T-helper 22 cell (primary cell): ENCODE results near the gene PRSS57.

ENCODE experiments used
- DNase-seq: peaks from one replicate; pipeline ENCODE4 v3.0.0-alpha.2; 2020; ENCODE audit warnings: low read depth

Gene PRSS57

GRCh38 chr19:694481-695351 lies 536 bp downstream of the PRSS57 start:
- DNase-seq: no peak

- DNase-seq: no peak
Measured at GRCh38 chr19:690203-690602, 5.0 kb downstream of the PRSS57 start.

GRCh38 chr19:688992-689391 lies 6.3 kb downstream of the PRSS57 start:
- no peak for DNase-seq

GRCh38 chr19:688214-688613 lies 7.0 kb downstream of the PRSS57 start:
- no peak for DNase-seq

GRCh38 chr19:687569-688166 lies 7.6 kb downstream of the PRSS57 start:
- no peak for DNase-seq

- no peak for DNase-seq
Measured at GRCh38 chr19:686589-687297, 8.5 kb downstream of the PRSS57 start.

GRCh38 chr19:685454-685931 lies 9.8 kb downstream of the PRSS57 start:
- DNase-seq: no peak

- no peak for DNase-seq
Measured at GRCh38 chr19:682678-683320, 12.5 kb downstream of the PRSS57 start.

- DNase-seq: no peak
Measured at GRCh38 chr19:681029-682019, 13.9 kb downstream of the PRSS57 start.

- peak; percentile 100 for DNase-seq
Measured at GRCh38 chr19:680287-681028, 14.8 kb downstream of the PRSS57 start.

GRCh38 chr19:679418-680286 lies 15.6 kb downstream of the PRSS57 start:
- DNase-seq: no peak

GRCh38 chr19:678791-679388 lies 16.4 kb downstream of the PRSS57 start:
- DNase-seq: no peak

- no peak for DNase-seq
Measured at GRCh38 chr19:677601-678436, 17.4 kb downstream of the PRSS57 start.

- DNase-seq: no peak
Measured at GRCh38 chr19:677201-677600, 18.1 kb downstream of the PRSS57 start.

GRCh38 chr19:676339-677105 lies 18.7 kb downstream of the PRSS57 start, which contains the start of gene FSTL3:
TSS of gene FSTL3 (plus strand) at chr19:676392. CDS start at chr19:676424, 32 bp downstream.
- no peak for DNase-seq

GRCh38 chr19:676007-676338 lies 19.3 kb downstream of the PRSS57 start:
- no peak for DNase-seq
